GM19238 (cell line): ENCODE results near the gene BANK1.

ENCODE experiments used
- DNase-seq: peaks from one replicate; pipeline ENCODE4 v3.0.0; 2011; ENCODE audit warnings: low spot score; ENCODE audit not compliant: insufficient read length

The BANK1 gene

DNA sequence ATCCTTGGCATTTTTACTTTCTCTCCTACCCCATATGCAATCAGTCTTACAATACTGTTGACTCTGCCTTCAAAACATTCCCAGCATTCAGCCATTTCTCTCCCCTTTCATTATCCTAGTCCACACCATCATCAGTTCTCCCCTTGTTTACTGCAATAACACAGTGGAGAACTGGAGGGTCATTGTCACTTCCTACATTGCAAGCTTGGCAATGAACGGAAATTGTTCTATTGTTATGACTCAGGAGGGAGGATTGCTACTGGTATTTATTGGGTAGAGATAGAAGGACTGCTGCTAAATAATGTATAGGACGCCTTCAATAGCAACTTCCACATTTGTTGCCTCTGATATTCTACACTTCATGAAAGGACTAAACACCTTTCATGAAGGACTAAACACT is 231.8 kb downstream of the BANK1 start:
- DNase-seq = no peak

DNA sequence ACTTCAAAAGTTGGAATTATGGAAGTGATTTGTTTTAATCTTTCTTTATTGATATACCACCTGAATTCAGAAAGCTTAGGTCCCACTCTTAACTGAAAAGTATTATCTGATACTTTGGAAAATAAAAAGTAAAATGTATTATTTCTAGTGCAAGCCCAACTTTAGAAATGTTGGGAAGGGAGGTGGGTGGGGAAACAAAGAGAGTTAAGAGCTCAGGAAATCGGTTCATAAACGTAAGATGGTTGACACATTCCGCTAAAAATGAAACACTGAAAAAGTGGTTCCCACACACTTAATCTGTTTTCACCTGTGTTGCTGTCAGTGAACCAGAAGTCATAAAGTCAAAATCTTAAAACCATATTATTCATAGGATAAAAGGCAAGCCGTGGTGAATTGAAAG is 237.4 kb downstream of the BANK1 start:
- no peak for DNase-seq

DNA sequence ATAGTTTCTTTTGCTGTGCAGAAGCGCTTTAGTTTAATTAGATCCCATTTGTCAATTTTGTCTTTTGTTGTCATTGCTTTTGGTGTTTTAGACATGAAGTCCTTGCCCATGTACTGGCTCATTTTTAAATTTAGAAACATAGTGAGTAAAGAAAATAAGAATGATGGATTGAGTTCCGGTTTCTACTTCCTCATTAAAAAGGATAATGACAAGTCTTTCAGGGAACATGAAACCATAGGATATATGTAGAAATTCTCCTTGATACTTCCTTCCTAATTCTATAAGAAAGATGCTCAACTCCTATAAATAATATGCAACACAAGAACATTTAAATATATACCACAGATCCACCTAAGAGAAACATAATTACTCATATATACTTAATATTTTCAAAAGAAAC is 240.9 kb downstream of the BANK1 start:
- no peak for DNase-seq

DNA sequence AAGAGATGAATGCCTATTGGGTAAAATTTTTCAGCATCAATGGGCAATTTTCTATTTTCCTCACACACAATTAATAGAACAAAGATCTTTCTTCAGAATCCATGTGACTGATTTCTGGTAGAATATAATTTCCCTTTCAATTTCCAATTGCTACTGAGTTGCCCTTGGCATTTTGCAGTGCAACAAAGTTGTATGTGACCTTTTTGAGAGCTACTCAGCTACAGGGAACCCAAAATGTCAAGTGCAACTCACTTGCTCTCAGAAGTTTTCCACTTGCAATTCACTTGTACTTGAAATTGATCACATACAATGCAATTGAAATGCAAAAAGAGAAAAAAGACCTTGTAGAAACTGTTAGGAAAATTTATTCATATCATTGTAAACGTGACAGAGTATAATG is 245.5 kb downstream of the BANK1 start:
- no peak for DNase-seq

- DNase-seq = no peak
Measured at GRCh38 chr4:102036619-102037376, 246.3 kb downstream of the BANK1 start.

- no peak for DNase-seq
Measured at GRCh38 chr4:102037566-102037965, 247.0 kb downstream of the BANK1 start.

- no peak for DNase-seq
Measured at GRCh38 chr4:102042871-102043802, 252.6 kb downstream of the BANK1 start.

GRCh38 chr4:102047616-102048015 is 257.1 kb downstream of the BANK1 start:
- DNase-seq = no peak

DNA sequence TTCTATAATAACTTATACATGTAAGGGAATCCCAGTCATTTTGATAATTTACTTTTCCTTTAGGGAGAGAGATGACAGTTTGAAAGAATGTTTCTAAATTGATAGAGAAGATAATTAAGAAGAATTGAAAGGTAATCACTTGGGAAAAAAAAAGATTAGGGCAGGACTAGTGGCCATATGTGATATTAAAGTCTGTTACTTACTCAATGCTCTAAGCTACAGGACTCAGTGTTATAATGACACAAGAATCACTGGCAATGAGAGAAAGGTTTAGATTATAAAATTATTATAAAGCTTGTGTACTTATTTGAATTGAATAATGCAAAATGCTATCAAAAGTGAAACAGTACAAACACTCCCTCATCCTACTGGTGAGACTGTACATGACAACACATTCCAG is 265.3 kb downstream of the BANK1 start:
- DNase-seq = no peak

DNA sequence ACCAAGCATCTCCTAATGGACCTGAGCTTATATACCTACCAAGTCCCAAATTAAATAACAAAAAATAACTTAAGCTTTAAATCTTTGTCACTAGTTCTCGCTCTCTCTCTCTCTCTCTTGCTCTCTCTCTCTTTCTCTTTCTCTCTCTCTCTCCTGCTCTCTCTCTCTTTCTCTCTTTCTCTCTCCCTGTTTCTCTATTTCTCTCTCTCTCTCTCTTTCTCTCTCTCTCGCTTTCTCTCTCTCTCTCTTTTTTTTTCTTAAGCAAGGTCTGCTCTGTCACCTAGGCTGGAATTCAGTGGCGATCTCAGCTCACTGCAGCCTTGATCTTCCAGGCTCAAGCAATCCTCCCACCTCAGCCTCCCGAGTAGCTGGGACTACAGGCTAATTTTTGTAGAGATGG is 266.6 kb downstream of the BANK1 start:
- no peak for DNase-seq

- no peak for DNase-seq
Measured at GRCh38 chr4:102061133-102061532, 270.6 kb downstream of the BANK1 start.

- DNase-seq = no peak
Measured at GRCh38 chr4:102064747-102065442, 274.4 kb downstream of the BANK1 start.

DNA sequence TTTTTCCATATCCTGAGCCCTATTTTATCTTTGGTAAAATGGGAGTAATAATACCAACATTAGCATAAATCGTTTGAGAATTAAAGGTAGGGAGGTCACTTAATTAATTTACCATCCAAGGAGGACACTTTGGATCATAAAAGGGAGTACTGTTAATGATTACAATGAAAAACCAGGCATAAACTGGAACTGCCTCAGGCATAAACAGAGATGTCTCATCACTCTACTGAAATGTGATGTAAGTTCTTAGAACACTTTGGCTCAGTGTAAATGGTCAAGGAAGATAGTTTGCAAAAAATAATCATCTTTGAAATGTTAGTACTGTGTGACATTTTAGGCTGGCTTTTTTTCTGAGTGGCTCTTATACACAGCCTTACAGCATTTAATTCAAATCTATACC is 286.1 kb downstream of the BANK1 start:
- DNase-seq = no peak

DNA sequence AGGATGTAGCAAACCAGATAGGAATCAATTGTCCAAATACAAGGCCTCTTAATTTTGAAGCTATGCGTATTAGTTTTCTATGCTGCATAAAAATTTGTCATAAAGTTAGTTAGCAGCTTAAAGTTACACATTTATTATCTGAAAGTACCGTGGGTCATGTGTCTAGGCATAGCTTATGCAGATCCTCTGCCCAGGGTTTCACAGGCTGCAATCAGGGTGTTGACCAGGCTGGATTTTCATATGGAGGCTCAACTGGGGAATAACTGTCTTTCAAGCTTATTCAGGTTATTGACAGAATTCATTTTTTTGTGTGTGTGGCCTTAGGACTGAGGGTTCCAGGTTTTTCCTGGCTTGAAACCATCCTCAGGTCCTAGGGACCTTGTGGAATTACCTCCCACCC is 289.7 kb downstream of the BANK1 start:
- no peak for DNase-seq

DNA sequence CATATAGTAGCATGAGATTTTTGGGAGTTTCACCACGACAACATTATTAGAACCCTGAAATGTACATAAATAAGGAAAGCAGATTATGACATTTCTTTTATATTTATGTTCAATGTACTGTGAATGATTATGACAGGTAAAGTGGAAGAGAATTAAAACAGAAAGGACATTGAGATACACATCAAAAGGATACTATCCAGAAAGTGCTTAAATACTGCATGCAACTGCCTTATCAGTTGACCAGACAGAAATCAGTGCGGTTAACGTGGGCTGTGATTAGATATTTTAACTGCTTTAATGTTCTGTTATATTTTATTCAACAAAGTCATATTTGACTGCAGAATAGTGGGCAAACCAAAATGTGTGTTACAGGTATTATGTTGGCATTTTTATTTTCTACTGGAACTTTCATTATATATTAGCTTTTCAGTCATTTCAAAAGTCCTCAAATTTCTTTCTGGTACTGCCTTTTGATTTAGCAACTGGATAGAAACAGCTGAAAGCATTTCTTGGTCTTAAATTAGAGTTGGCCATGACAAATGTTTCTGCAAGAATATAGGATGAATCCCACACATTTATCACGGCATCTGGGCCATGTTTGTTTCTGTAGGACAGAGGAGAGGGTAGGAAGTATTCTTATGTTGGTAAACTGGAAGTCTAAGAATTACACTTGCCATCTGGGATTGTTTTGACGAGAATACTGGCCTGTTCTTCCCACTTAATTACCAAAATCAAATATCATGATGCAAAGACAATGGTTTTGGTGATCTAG is 299.5 kb downstream of the BANK1 start:
- no peak for DNase-seq

GRCh38 chr4:102091656-102092055 is 301.1 kb downstream of the BANK1 start:
- DNase-seq = no peak

- DNase-seq = no peak
Measured at GRCh38 chr4:102094481-102094880, 304.0 kb downstream of the BANK1 start.

DNA sequence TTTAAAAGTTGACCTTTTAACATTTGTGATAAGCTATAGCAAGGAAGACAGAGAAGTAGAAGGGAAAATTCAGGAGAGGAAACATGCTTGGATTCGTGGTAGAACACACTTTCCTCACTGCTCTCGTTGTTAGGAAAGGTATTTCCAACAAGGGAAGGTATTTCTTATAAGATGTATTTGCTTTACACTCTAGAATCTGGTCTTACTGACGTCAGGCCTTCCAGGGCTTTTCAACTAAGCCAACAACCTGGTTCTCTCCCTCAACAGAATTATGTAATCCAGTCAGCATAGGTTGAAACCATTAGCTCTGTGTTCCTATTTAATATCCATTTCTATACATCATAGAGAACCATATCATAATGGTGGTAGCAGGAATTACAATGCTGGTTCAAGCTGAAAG is 312.8 kb downstream of the BANK1 start:
- no peak for DNase-seq

GRCh38 chr4:102104278-102104677 is 313.7 kb downstream of the BANK1 start:
- no peak for DNase-seq

DNA sequence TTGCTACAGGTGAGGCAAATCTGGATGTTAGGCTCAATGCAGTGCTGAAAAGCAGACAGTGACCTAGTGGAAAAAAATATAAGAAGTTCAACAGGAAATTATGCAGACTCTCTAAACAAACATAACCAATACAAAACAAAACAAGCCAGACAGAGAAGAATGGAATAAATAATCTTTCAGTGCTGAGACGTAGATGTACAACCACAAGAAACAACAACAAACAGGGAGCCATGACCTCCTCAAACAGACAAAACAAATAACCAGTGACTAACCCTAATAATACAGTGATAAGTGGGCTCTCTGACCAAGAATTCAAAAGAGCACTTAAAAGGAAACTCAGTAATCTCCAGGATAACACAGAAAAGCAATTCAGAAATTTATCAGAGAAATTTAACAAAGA is 315.5 kb downstream of the BANK1 start:
- DNase-seq = no peak

DNA sequence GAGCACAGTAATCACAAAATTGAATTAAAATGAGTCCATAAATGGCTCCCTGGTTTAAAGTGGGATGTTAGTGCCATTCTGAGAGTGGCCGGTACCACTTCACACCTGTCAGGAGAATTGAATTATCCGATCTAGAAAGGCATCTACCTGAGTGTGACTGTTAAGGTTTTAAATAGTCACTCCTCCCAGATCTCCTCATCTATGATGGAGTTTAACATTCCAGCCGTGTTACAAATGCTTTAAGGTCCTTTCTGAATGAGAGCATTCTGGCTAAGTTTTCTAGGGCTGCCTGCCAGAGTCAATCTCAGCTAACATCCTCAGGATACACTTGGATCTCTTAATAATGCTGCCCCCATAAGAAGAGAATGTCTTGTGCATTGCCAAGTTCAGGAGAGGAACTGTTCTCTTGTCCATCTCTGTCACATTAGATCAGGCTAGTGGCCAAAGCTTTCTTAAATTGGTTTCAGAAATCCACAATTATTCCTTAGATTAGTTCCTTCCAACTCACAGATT is 323.6 kb downstream of the BANK1 start:
- no peak for DNase-seq
